LNCaP clone FGC (cell line): ENCODE data around the gene VPS18.

Experiments
- DNase-seq: peaks from one replicate; pipeline ENCODE4 v3.0.0-alpha.2; 2011; ENCODE audit warnings: low read depth
- H3K4me3 ChIP-seq: 2 replicates; pipeline ENCODE4 v1.5.1; 2011; ENCODE audit warnings: mild to moderate bottlenecking, low read depth, low read length, control low read depth
- CTCF ChIP-seq: IDR thresholded peaks from 2 replicates; pipeline ENCODE4 v1.5.1; 2012; ENCODE audit warnings: mild to moderate bottlenecking; ENCODE audit not compliant: control insufficient read depth, insufficient read depth; ENCODE audit errors: extremely low read depth

Gene VPS18

DNA sequence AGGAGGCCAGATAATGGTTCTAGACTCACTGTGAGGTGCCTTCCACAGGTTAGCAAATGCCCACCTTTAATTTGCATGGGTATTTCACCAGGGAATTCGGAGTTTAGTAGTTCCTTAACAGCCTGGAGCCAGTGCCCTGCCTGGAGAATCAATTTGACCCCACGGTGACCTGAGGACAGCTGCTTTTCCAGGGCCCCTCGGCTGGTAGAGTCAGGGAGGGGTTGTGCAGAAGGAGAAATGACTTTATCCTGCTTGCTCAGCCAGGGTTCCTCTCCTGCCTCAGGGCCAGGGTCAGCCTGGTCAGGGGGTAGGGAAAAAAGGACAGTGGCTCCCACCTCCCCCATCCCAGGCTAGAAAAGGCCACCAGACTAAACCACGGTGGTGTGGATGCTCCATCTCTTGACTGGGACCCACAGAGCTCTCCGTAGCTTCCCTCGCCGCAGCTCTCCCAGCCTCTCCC, 46.8 kb downstream of the VPS18 start:
- no peak for DNase-seq
- H3K4me3 ChIP-seq, result no peak overlapping the region
- TF ChIP-seq CTCF, result no peak

- peak; percentile 76 for TF ChIP-seq CTCF
- no peak for DNase-seq
- H3K4me3 ChIP-seq, result peak overlapping the region; percentile 38
Observed at GRCh38 chr15:40941528-40942336, 47.5 kb downstream of the VPS18 start.

- TF ChIP-seq CTCF, result no peak
- peak overlapping the region; percentile 38 for H3K4me3 ChIP-seq
- DNase-seq, result no peak
Observed at GRCh38 chr15:40942337-40942854, 48.1 kb downstream of the VPS18 start.

- H3K4me3 ChIP-seq, result no peak overlapping the region
- TF ChIP-seq CTCF, result no peak
- DNase-seq, result no peak
Observed at GRCh38 chr15:40942878-40943277, 48.6 kb downstream of the VPS18 start.

DNA sequence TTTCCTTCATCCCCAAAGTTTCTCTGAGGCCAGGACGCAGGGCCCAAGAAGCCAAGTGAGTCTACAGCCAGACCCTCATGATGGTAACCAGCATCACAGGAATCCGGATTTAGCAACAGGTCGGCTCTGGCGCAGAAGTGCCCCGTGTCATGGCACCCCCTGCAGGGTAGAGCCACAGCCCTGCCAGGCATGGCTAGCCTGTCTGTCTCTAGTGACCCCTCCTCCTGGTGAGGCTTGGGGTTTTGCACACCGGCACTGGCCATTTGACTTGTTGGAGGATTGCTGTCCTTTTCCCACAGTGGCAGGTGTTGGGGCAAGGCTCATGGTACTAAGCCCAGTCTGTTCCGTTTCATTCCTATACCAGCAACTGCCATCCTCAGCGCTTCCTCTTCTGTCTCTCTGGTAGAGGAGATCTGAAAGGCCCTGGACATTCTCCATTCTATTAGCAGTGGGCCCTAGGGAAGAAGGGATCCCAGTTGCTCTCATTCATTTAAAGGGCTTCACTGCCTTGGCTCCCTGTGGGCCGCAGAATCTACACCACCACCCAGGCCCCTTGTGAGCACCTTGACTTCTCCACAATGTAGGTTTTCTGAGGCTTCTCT, 49.6 kb downstream of the VPS18 start:
- no peak for DNase-seq
- H3K4me3 ChIP-seq, result no peak overlapping the region
- TF ChIP-seq CTCF, result no peak

- TF ChIP-seq CTCF, result no peak
- H3K4me3 ChIP-seq, result no peak overlapping the region
- peak; percentile 89 for DNase-seq
Observed at GRCh38 chr15:40944510-40945296, 50.5 kb downstream of the VPS18 start.
